HL-60 (cell line): ENCODE data around the gene SLC2A9.

Experiments
- CTCF ChIP-seq: IDR thresholded peaks from one replicate; pipeline ENCODE4 v1.5.1; 2011; ENCODE audit warnings: low read length, control low read depth, inconsistent platforms; ENCODE audit not compliant: insufficient read depth
- POLR2AphosphoS5 ChIP-seq: IDR thresholded peaks from 2 replicates; pipeline ENCODE4 v1.6.1; 2012; ENCODE audit warnings: low read depth
- REST ChIP-seq: IDR thresholded peaks from 2 replicates; pipeline ENCODE4 v1.6.1; 2012; ENCODE audit warnings: low read depth; ENCODE audit not compliant: insufficient replicate concordance
- SPI1 ChIP-seq: IDR thresholded peaks from 2 replicates; pipeline ENCODE4 v1.6.1; 2012; ENCODE audit warnings: low read depth, mild to moderate bottlenecking, borderline replicate concordance

GRCh38 chr4:10005632-10006031, 15.7 kb downstream of the SLC2A9 start:
- TF ChIP-seq CTCF (no peak), REST (no peak), POLR2AphosphoS5 (no peak), SPI1 (no peak)
